Fibroblast of skin of back (primary cell): ENCODE results near the gene COX7A1. TPM values are rescaled to one million over a fixed set of nuclear protein-coding genes. Genes with fewer than 3 reads are reported as not detected.
"Not testable (repeated sequence)": the region's sequence is repeated elsewhere in the genome, so short reads cannot be mapped to it uniquely, and the experiment has no call there.

ENCODE experiments used
- DNase-seq: peaks from one replicate; pipeline ENCODE4 v3.0.0-alpha.2; 2013
- polyA plus RNA-seq, 2 experiments: library from polyadenylated mRNA; unstranded; fragments of 120-200 nt; gene quantifications; one replicate each; pipeline ENCODE4 v1.2.1, GENCODE V29; 2013; ENCODE audit not compliant: insufficient read length in 2 of 2

The COX7A1 gene
- polyA plus RNA-seq (2013, experiment 1 of 2; ENCODE audit: insufficient read length), result 8.2 TPM
- polyA plus RNA-seq (2013, experiment 2 of 2; ENCODE audit: insufficient read length), result 7.1 TPM

DNA sequence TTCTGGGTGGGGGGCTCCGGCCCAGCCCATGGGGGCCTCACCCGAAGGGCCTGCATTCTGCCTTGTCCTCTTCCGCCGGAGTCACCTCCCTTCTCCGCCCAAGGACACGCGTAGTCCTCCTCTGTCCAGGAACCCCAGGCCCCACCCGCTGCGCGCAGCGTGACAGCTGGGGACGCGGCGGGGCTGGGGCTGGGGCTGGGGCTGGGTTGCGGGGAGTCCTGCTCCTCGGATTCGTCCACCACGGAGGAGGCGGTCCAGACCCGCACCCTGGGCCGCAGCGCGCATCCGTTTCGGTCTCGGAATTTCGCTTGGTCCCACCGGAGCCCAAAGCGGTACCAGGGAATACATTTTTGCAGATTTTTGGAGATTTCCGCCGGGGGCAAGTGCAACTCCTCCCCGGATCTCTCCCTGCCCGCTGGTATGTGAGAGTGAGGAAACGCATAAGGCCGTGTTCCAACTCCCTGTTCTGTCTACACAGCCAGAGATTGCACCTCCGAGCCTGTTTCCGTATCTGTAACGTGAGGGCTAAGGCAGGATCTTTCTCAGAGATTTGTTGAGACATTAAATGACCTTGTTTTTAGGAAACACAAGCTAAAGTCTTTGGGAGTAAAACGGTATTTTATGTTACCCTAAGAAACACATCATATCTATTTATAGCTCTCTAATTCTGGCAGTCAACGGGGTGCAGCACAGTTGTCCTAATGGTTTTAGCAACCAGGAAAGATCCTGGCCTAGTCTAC is at the start of gene COX7A1:
Gene COX7A1 (minus strand): TSS at position 96 of the 740 bp plus-strand sequence. CDS start 40 bp downstream, at position 56.
- peak; percentile 33 for DNase-seq

DNA sequence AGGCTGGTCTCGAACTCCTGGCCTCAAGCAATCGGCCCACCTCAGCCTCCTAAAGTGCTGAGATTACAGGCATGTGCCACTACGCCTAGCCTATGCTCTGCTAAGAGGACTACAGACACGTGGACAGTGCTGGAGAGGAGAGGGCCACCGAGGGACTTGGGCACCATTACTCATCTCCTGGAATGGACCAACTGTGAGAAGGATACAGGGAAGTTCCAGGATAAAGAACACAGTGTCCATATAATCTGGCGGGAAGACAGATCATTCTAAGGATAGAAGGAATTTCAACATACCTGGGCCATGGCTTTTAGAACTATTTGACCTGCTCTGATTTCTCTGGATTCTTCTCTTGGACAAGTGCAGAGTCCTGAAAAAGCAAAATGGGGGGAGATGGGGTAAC is 49.4 kb upstream of the COX7A1 start:
- DNase-seq, result no peak

DNA sequence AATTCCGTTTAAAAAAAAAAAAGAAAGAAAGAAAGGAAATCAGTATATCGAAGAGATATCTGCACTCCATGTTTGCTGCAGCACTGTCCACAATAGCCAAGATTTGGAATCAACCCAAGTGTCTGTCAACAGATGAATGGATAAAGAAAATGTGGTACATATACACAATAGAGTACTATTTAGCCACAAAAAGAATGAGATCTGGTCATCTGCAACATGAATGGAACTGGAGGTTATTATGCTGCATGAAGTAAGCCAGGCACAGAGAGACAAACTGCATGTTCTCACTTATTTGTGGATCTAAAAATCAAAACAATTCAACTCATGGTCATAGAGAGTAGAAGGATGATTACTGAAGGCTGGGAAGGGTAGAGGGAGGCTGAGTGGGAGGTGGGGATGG is 45.9 kb upstream of the COX7A1 start:
- no peak for DNase-seq

DNA sequence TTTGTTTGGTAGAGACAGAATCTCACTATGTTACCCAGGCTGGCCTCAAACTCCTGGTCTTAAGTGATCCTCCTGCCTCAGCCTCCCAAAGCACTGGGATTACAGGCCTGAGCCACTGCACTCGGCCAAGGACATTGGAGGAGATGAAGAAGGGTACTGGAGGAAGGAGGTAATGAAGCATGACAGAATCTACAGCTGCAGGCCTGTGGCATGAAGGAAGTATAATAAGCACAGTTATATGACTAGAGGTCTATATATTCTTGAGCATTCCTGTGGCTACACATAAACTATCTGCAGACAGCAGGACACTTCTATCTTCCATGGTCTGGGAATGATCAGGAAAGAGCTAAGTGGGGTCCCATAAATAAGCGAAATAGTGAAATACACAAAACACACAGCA is 44.0 kb upstream of the COX7A1 start:
- peak; percentile 14 for DNase-seq

DNA sequence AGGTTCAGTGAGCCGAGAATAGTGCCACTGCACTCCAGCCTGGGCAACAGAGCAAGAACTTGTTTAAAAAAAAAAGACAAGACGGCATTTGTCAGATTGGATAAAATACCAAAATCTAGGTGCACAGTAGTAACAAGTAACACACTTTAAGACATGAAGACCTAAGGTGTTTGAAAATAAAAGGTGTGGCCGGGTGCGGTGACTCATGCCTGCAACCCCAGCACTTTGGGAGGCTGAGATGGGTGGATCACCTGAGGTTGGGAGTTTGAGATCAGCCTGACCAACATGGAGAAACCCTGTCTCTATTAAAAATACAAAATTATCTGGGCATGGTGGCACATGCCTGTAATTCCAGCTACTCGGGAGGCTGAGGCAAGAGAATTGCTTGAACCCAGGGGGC is 34.5 kb upstream of the COX7A1 start:
- not testable (repeated sequence) for DNase-seq

DNA sequence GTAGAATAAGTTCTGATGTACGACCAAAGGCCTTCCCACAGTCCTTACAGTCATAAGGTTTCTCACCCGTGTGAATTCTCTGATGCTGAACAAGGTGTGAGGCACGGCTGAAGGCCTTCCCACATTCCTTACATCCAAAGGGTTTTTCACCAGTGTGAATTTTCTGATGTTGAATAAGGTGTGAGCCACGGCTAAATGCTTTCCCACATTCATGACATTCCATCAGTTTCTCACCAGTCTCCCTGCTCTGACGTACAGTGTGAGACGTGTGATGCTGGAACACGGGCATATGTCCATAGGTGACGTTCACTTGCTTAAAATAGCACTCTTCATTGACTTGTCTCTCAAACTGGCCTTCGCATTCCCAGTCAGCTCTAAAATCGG is 31.0 kb upstream of the COX7A1 start:
- no peak for DNase-seq

DNA sequence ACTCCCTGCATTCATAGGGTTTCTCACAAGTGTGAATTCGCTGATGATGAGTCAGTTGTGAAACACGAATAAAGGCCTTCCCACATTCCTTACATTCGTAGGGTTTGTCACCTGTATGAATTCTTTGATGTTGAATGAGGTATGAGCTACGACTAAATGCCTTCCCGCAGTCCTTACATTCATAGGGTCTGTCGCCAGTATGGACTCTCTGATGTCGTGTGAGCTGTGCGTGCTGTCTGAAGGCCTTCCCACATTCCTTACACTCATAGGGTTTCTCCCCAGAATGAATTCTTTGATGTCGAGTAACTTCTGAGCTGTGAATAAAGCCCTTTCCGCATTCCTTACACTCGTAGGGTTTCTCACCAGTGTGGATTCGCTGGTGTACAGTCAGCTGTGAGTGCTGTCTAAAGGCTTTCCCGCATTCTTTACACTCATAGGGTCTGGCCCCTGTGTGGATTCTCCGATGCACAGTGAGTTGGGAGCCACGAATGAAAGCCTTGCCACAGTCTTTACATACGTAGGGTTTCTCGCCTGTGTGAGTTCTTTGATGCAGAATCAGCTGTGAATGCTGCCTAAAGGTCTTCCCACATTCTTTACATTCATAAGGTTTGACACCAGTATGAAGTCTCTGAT is 30.5 kb upstream of the COX7A1 start:
- DNase-seq, result peak; percentile 98

DNA sequence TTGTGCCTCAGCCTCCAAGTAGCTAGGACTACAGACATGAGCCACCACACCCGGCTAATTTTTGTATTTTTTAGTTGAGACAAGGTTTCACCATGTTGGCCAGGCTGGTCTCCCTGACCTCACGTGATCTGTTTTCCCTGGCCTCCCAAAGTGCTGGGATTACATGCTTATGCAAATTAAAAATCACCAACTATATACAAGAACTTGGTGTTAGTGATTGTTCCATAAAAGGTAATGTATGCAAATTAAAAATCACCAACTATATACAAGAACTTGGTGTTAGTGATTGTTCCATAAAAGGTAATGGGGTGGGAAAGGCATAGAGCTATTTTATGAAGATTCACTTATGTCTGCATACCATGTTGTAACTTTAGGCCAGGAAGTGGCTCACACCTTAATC is 26.8 kb upstream of the COX7A1 start:
- not testable (repeated sequence) for DNase-seq

DNA sequence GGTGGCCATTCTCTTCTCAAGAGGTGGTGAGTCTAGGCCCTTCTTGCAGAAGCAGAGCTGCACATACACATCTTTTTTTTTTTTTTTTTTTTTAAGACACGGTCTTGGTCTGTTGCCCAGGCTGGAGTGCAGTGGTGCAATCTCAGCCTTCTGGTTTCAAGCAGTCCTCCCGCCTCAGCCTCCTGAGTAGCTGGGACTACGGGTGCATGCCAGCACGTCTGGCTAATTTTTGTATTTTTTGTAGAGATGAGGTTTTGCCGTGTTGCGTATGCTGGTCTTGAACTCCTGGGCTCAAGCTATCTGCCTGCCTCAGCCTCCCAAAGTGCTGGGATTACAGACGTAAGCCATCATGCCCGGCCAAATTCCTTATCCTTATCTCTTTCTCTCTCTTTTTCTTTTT is 21.6 kb upstream of the COX7A1 start:
- DNase-seq, result not testable (repeated sequence)

DNA sequence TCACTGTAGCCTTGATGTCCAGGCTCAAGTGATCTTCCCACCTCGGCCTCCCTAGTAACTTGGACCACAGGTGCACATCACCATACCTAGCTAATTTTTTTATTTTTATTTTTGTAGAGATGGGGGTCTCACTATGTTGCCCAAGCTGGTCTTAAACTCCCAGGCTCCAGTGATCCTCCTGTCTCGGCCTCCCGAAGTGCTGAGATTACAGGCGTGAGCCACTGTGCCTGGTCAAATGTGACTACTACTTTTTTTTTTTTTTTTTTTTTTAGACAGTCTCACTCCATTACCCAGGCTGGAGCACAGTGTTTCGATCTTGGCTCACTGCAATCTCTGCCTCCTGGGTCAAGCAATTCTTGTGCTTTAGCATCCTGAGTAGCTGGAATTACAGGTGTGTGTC is 20.6 kb upstream of the COX7A1 start:
- DNase-seq, result no peak

DNA sequence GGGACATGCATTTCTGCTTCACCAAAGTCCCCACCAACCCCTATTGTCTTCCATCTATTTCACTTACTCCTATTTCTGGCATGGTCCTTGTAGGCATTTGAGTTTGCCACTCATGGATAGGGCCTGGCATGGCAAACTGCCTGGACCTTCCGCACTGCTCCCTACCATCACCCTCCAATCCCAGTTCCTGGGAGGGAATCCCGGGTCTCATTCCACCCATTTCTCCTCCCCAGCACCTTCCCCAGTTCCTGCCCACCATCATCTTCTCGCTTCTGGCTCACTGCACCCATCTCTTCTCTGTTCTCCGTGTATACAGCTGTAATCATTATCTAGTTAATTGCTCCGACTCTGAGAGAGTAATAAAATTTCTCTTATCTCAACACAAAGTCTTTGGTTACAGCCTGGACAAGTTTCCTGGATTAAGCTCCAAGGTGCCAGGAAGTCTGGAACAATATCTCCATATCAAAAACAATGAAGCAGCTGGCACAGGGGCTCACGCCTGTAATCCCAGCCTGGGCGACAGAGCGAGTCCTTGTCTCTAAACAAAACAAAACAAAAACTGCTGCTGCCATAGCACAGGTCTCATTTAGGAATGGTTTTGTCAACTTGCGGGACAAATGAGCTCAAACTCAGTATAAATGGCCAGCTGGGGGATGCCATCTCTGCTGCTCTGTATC is 17.0 kb upstream of the COX7A1 start:
- DNase-seq, result no peak

DNA sequence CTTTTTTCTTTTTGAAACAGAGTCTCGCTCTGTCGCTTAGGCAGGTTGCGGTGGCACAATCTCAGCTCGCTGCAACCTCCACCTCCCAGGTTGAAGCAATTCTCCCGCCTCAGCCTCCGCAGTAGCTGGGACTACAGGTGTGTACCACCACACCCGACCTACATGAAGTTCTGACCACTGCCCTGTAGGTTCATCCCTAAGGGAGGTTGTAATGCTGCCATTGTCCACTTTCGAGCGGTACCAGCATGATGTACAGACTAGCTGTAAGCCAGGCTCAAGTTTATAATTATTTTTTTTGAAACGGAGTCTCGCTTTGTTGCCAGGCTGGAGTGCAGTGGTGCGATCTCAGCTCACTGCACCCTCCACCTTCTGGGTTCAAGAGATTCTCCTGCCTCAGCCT is 11.6 kb upstream of the COX7A1 start:
- DNase-seq, result no peak

DNA sequence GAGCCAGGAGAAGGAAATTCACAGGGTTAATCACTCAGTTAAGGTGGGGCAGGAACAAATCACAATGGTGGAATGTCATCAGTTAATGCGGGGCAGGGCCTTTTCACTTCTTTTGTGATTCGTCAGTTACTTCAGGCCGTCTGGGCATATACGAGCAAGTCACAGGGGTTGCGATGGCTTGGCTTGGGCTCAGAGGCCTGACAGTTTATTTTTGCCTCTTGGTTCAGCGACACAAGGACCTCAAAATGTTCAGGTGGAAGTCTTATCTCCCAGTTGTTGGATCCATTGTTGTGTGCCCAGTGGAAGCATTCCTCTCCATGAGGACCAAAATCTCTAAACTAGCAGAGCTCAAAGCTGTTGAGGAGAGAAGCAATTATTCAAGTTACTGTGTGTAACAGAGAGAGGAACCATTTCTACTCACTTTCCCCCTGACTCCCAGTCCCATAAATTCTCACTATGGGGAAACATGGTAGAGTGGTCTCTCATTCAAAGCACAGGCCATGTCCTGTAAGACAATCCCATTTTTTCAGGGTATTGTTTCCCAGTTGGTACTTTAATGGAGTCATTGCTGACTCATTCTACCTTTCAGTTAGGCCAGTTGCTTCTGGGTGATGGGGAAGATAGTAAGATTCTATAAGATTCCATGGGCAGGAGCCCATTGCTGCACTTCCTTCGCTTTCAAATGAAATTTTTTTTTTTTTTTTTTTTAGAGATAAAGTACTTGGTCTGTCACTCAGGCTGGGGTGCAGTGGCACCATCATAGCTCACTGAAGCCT is 8.8 kb upstream of the COX7A1 start:
- no peak for DNase-seq

DNA sequence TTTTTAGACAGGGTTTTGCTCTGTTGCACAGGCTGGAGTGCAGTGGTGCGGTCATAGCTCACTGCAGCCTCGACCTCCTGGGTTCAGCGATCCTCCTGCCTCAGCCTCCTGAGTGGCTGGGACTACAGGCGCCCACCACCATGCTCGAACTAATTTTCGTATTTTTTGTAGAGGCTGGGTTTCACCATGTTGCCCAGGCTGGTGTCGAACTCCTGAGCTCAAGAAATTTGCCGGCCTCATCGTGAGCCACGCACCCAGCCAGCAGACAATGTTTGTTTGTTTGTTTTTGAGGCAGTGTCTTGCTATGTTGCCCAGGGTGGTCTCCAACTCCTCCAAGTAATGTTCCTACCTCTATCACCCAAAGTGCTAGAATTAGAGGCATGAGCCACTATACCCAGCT is 879 bp upstream of the COX7A1 start:
- no peak for DNase-seq

DNA sequence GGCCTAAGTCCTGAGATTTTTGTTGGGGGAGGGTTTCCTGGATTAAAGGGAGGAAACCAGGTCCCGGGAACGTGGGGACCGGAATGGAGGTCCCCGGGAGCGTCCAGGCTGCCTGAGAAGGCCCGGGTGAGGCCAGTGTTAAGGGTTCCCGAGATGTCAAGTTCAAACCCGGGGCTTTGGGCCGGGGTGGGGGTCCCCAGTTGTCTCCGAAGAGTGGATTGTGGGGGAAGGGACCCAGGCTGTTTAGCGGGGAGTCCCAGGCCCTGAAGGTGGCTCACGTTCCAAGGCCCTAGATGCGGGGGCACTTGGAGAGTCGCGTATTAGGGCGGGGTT is 262 bp downstream of the COX7A1 start:
- no peak for DNase-seq

DNA sequence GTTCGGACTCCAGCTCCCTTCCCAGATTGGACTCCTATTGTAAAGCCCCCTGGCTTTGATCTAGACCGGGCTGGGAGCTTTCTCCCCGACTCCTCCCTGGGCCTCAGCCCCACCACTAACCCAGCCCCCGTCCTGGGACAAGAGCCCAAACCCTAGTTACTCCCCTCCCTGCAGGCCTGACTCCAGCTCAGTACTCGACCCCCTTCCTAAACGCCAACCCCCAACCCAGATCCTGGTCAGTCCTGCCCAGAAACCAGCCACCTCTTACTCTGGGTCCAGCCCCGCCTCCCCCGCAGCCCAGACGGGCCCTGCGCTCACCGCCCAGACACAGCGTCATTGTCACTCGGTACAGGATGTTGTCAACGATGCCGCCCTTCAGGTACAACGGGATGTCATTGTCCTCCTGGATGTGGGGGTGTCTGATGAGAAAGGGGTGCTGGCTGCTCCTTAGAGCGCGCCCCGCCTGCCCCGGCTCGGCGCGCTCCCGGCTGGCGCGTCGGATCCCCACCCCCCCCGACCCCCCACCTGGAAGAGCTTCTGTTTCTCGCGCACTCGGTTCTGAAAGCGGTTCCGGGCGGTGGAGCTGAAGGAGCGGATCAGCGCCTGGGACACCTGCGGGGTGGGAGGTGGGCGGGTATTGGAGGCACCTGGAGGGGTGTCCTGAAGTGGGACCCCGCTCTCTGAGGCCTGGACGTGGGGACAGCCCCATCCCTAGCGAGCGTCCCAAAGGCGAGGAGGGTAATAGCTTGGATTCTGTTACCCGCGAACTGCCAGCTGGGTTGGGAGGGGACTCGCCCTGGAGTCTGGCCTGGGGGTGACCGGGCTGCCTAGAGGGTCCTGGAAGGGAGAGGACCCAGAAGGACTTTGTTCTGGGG is 866 bp downstream of the COX7A1 start:
- no peak for DNase-seq

DNA sequence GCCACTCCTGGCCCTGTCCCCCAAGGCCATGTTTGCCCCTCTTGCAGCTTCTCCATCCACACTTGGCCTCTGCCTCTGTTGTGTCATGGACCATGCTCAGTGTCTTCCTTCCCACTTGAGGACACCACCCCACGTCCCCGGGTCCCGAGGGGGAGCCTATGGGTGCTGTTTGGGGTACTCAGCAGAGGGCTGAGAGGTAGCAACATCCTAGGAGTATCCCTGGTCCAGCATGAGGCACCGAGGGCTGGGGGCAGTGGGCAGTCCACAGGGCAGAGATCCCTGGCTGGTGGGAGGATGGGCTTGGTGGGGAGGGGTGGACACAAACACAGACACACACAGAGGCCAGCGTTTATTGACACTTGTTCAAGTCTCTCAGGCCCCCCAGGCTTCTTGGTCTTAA is 1.7 kb downstream of the COX7A1 start:
- no peak for DNase-seq

DNA sequence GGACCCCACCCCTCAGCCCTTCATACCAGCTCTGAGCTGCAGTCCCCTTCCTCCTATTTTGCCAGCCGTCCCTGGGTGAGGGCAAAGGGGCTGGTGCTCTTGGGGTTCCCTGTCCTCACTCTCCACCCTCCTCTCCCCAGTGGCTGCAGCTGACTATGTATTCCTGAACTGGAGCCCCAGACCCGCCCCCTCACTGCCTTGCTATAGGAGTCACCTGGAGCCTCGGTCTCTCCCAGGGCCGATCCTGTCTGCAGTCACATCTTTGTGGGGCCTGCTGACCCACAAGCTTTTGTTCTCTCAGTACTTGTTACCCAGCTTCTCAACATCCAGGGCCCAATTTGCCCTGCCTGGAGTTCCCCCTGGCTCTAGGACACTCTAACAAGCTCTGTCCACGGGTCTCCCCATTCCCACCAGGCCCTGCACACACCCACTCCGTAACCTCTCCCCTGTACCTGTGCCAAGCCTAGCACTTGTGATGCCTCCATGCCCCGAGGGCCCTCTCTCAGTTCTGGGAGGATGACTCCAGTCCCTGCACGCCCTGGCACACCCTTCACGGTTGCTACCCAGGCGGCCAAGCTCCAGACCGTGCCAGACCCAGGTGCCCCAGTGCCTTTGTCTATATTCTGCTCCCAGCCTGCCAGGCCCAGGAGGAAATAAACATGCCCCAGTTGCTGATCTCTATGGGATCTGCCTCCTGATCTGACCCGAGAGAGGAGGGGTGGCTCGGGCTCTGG is 2.4 kb downstream of the COX7A1 start:
- no peak for DNase-seq

DNA sequence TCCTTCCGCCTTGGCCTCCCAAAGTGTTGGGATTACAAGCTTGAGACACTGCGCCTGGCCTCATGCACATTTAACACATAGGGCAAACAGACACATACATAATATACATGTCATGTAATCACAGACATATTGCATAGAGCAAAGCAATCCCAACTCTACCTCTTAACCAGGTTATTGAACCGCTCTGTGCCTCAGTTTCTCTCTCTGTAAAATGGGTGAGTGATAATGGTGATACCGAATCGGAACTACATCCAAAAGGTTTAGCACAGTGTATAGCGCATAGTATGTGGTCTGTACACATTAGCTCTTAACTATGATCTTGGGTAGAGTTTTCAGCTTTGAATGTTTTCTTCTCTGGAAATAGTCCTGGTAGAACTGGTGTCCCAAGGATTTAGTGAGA is 7.6 kb downstream of the COX7A1 start:
- no peak for DNase-seq

DNA sequence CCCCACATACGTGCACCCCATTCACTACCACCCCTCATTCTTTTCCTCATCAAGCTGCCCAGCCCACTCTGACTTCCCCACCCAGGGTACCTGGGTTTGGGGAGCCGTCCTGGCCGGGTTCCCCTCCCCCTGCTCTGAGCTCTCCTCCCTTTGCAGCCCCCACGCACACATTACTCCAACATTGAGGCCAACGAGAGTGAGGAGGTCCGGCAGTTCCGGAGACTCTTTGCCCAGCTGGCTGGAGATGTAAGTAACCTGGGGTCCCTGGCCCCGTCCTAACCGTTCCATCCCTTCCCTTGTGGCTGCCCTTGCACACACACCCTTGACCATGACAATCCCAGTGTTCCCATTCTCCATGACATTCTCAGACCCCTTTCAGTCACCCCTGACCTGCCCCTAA is 9.8 kb downstream of the COX7A1 start:
- DNase-seq, result no peak

DNA sequence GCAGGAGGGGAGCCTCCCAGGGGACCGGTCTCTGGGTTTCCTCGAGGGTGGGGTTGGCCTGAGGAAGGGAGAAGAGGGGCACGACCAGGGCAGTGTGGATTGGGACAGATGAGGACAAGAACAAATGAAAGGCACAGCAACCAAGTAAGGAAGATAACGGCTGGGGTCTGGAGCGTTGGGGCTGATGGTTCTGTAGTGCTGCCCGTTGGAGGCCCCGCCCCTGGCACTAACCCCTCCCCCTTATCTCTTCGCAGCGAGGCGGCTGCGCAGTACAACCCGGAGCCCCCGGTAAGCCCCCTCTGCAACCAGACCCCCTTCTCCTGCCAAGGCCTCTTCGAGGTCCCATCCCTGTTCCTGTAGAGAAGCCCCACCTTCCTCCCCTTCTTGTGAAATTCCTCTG is 10.2 kb downstream of the COX7A1 start:
- DNase-seq, result no peak
